Panc1 (cell line): Measurements from ENCODE around the gene TRIM27. TPM values are rescaled to one million over a fixed set of nuclear protein-coding genes. Genes with fewer than 3 reads are reported as not detected.

Experiments
- ATAC-seq: fragments of 200-7000 bp; cut with Tn5 transposase; 2 replicates; pipeline ENCODE4 v1.9.1; 2020; ENCODE audit warnings: mild to moderate bottlenecking, moderate library complexity
- BruUV-seq: library from RNA; stranded (reverse); fragments of 400-500 nt; replicated peaks from 2 replicates; lab custom pipeline; 2021; lab: Mats Ljungman, UMichigan
- CTCF ChIA-PET: fragments of 300-600 bp; sonication (Branson Sonifier 250); formaldehyde crosslinking; loops from one replicate; lab custom pipeline; 2022; ENCODE audit warnings: antibody characterized with exemption; lab: Charles Lee
- POLR2A ChIA-PET: fragments of 300-600 bp; sonication (Branson Sonifier 250); formaldehyde crosslinking; loops from one replicate; lab custom pipeline; 2022; ENCODE audit warnings: antibody characterized with exemption; lab: Charles Lee
- DNase-seq: peaks from one replicate; pipeline ENCODE4 v3.0.0-alpha.2; 2010; ENCODE audit warnings: low read depth, low spot score
- H3K27ac ChIP-seq: 2 replicates; pipeline ENCODE4 v1.5.1; 2011; ENCODE audit warnings: mild to moderate bottlenecking, low read length, inconsistent platforms
- H3K27me3 ChIP-seq: fragments of 200-500 bp; sonication (Bioruptor generic); 2 replicates; pipeline ENCODE4 v1.6.0; 2014; ENCODE audit warnings: low read length, inconsistent platforms; ENCODE audit not compliant: control insufficient read depth, insufficient read depth
- H3K36me3 ChIP-seq: fragments of 200-500 bp; sonication (Bioruptor generic); 2 replicates; pipeline ENCODE4 v1.5.1; 2014; ENCODE audit warnings: inconsistent platforms, mild to moderate bottlenecking, low read length, moderate library complexity; ENCODE audit not compliant: control insufficient read depth, insufficient read depth
- H3K4me1 ChIP-seq: 2 replicates; pipeline ENCODE4 v1.5.1; 2011; ENCODE audit warnings: inconsistent platforms, mild to moderate bottlenecking, low read length, moderate library complexity; ENCODE audit not compliant: control insufficient read depth, insufficient read depth
- H3K4me3 ChIP-seq, 2 experiments: 2 replicates each; pipeline ENCODE4 v1.5.1; 2011 to 2012; ENCODE audit warnings: low read depth in 2 of 2, low read length in 2 of 2, mild to moderate bottlenecking in 2 of 2, inconsistent platforms in 1 of 2, moderate library complexity in 1 of 2
- H3K9me3 ChIP-seq: fragments of 200-500 bp; sonication (Bioruptor generic); 2 replicates; pipeline ENCODE4 v1.5.1; 2014; ENCODE audit warnings: low read depth, mild to moderate bottlenecking, inconsistent platforms, low read length, moderate library complexity; ENCODE audit not compliant: control insufficient read depth, insufficient read depth
- POLR2AphosphoS5 ChIP-seq: IDR thresholded peaks from 2 replicates; pipeline ENCODE4 v1.6.1; 2012; ENCODE audit warnings: mild to moderate bottlenecking, low read depth, low read length, moderate library complexity
- REST ChIP-seq, 2 experiments: IDR thresholded peaks; 2 replicates each; pipeline ENCODE4 v1.6.1; 2011 to 2012; ENCODE audit warnings: low read depth in 2 of 2, control low read depth in 1 of 2, low read length in 1 of 2, mild to moderate bottlenecking in 1 of 2, moderate library complexity in 1 of 2; ENCODE audit not compliant: insufficient read depth in 1 of 2
- SIN3A ChIP-seq: IDR thresholded peaks from 2 replicates; pipeline ENCODE4 v1.6.1; 2012; ENCODE audit warnings: low read depth, mild to moderate bottlenecking, low read length, moderate library complexity, borderline replicate concordance; ENCODE audit not compliant: insufficient read depth
- TCF7L2 ChIP-seq: IDR thresholded peaks from 2 replicates; pipeline ENCODE4 v1.6.1; 2011; ENCODE audit warnings: mild to moderate bottlenecking, low read depth, low read length, inconsistent platforms
- in situ Hi-C: cut with HindIII; loops from 2 replicates; pipeline ENCODE4 v1.10.0; 2016; ENCODE audit warnings: low sequenced_read_pairs, low pct_unique_long_range_greater_than_20kb
- intact Hi-C: fragments of 100-400 bp; cut with micrococcal nuclease; formaldehyde crosslinking; loops from one replicate; pipeline ENCODE4 v1.10.0; 2022; ENCODE audit not compliant: unreplicated experiment
- total RNA-seq: library from RNA; stranded (reverse); gene quantifications from one replicate; pipeline ENCODE4 v1.2.1, GENCODE V29; 2021; ENCODE audit not compliant: unreplicated experiment
- TF ChIP-seq, protein P1 (sequence below): fragments of 450-650 bp; IDR thresholded peaks from 2 replicates; pipeline ENCODE4 v1.5.1; 2017; ENCODE audit warnings: mild to moderate bottlenecking

The TRIM27 gene
- total RNA-seq, 1 experiment from 2014 or later, result 53.0 TPM

- DNase-seq, result no peak
- Histone ChIP-seq H3K27me3 (no peaks in the 10 kb centered on the region), H3K27ac (no peak overlapping the region), H3K9me3 (no peaks in the 10 kb centered on the region), H3K4me3 (no peak overlapping the region), H3K4me1 (no peaks in the 10 kb centered on the region), H3K36me3 (no peaks in the 10 kb centered on the region)
- TF ChIP-seq, protein P1, sequence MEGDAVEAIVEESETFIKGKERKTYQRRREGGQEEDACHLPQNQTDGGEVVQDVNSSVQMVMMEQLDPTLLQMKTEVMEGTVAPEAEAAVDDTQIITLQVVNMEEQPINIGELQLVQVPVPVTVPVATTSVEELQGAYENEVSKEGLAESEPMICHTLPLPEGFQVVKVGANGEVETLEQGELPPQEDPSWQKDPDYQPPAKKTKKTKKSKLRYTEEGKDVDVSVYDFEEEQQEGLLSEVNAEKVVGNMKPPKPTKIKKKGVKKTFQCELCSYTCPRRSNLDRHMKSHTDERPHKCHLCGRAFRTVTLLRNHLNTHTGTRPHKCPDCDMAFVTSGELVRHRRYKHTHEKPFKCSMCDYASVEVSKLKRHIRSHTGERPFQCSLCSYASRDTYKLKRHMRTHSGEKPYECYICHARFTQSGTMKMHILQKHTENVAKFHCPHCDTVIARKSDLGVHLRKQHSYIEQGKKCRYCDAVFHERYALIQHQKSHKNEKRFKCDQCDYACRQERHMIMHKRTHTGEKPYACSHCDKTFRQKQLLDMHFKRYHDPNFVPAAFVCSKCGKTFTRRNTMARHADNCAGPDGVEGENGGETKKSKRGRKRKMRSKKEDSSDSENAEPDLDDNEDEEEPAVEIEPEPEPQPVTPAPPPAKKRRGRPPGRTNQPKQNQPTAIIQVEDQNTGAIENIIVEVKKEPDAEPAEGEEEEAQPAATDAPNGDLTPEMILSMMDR, result no peak
- TF ChIP-seq TCF7L2, result no peak
- no peak for TF ChIP-seq POLR2AphosphoS5
- no peak for TF ChIP-seq SIN3A
- TF ChIP-seq REST (IDR thresholded peaks at IDR 0.05; ENCODE audit: insufficient read depth in 1 of 2, low read depth in 2 of 2, low read length in 1 of 2), result no peak
- POLR2A ChIA-PET, result no interaction called here
- CTCF ChIA-PET, result no interaction called here
- ATAC-seq, result no peak
- intact Hi-C loops, result no loop called here
- in situ Hi-C loops, result no loop called here
- BruUV-seq, result no TSS peak
Observed at GRCh38 chr6:28886079-28886439, 37.7 kb downstream of the TRIM27 start.

- no peak overlapping the region for H3K4me3 ChIP-seq
- H3K4me1 ChIP-seq, result peaks cover 5% of the 10 kb centered on the region; the same call in 1 of the 2 replicates
- POLR2A ChIA-PET, result no interaction called here
- CTCF ChIA-PET, result no interaction called here
- no peak overlapping the region for H3K27ac ChIP-seq
- H3K9me3 ChIP-seq, result no peaks in the 10 kb centered on the region
- in situ Hi-C loops (no loop called here), intact Hi-C loops (no loop called here)
- no TSS peak for BruUV-seq
- no peaks in the 10 kb centered on the region for H3K27me3 ChIP-seq
- no peak for TF ChIP-seq POLR2AphosphoS5
- no peak for TF ChIP-seq REST (IDR thresholded peaks at IDR 0.05; ENCODE audit: insufficient read depth in 1 of 2, low read depth in 2 of 2, low read length in 1 of 2)
- TF ChIP-seq, protein P1, result no peak
- no peak for TF ChIP-seq TCF7L2
- no peak for TF ChIP-seq SIN3A
- no peaks in the 10 kb centered on the region for H3K36me3 ChIP-seq
- no peak for ATAC-seq
- no peak for DNase-seq
Observed at GRCh38 chr6:28884423-28885131, 39.2 kb downstream of the TRIM27 start.
